ENCODE measurements around the gene AGER.

DNA sequence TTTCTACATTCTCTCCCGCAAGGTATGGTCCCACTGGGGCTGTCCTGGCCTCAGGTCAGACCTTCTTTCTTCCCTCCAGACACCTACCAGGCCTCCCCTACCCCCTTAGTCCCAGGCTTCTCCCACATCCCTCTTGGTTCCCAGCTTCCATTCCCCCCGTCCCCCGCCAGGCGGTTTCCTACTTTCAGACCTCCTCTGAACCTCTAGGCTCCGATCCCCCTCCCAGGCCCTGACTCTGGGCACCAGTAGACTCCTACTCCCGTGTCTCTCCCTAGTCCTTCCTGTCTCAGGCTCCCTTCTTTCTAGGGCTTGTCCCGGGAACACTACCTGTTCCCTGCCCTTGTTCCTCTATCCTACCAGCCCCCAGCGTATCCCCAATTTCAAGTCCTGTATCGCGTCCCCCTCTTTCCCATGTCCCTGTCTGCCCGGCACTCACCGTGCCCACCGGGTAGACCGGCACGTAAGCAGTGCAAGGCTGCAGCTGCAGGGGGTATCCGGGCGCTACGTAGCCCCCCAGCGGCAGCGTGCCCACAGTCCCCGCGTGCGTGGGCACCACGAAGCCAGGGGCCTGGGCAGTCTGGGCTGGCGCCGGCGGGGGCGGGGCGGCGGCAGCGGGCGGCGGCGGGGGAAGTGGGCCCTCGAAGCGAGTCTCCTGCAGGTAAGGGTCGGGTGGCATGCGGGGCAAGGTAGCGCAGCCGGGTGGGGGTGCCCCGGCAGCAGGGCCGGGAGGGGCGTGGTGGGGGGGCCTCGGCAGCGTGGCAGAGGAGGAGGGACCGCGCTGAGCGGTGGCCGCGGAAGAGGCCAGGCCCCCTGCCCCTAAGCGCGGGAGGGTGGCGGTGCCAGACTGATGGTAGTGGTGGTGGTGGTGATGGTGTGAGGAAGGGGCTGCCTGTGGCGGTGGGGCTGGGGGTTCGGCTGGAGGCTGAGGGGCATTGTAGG is 33.9 kb downstream of the AGER start:
- TF ChIP-seq, protein P1, sequence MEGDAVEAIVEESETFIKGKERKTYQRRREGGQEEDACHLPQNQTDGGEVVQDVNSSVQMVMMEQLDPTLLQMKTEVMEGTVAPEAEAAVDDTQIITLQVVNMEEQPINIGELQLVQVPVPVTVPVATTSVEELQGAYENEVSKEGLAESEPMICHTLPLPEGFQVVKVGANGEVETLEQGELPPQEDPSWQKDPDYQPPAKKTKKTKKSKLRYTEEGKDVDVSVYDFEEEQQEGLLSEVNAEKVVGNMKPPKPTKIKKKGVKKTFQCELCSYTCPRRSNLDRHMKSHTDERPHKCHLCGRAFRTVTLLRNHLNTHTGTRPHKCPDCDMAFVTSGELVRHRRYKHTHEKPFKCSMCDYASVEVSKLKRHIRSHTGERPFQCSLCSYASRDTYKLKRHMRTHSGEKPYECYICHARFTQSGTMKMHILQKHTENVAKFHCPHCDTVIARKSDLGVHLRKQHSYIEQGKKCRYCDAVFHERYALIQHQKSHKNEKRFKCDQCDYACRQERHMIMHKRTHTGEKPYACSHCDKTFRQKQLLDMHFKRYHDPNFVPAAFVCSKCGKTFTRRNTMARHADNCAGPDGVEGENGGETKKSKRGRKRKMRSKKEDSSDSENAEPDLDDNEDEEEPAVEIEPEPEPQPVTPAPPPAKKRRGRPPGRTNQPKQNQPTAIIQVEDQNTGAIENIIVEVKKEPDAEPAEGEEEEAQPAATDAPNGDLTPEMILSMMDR (IDR thresholded peaks at IDR 0.05 in 2 of 3, conservative IDR thresholded peaks at IDR 0.05 in 1 of 3; ENCODE audit: insufficient read depth in 2 of 3, low read depth in 1 of 3, low read length in 3 of 3) = no peak
- TF ChIP-seq POLR2AphosphoS5 (IDR thresholded peaks at IDR 0.05; ENCODE audit: control insufficient read depth, insufficient read depth, low read depth, low read length) (no peak), EHMT2 (IDR thresholded peaks at IDR 0.05) (no peak), PHF8 (IDR thresholded peaks at IDR 0.05; ENCODE audit: borderline replicate concordance, low read length) (no peak), SIN3A (IDR thresholded peaks at IDR 0.05; ENCODE audit: borderline replicate concordance in 2 of 2, control insufficient read depth in 1 of 2, low read depth in 2 of 2, low read length in 2 of 2) (no peak), FIP1L1 (IDR thresholded peaks at IDR 0.05; ENCODE audit: low read depth, low read length, poor library complexity, severe bottlenecking) (no peak), BRCA1 (IDR thresholded peaks at IDR 0.05) (no peak), BRCA1 (CRISPR knock-in tag; IDR thresholded peaks at IDR 0.05) (no peak), PURB (CRISPR knock-in tag; IDR thresholded peaks at IDR 0.05; ENCODE audit: low read depth) (no peak)
